ENCODE results near the gene GRHL3.

Gene GRHL3

DNA sequence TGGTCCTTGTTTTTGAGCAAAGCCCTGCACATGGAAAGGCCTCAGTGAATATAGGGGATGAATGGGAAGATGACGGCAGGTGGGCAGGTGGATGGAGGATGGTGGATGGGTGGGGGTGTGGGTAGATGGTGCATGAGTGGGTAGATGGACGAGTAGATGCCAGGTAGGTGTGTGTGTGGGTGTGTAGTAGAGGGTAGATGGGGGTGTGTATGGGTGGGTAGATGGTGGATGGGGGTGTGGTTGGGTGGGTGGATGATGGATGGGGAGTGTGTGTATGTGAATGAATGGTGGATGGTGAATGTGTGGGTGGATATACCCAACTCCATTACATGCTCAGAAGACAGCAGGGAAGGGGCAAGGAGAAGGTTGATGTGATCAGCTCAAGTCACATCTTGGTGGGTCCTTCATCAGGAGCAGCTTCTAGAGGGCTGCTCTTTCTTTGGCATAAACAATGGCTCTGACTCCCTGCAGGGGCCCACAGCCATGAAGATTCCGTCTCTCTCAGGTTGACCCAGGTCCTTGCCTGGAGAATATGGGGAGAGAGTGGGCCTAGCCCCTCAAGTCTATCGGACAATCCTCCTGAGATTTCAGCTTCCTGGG, 34.2 kb downstream of the GRHL3 start:
- in situ Hi-C loops (cut with MboI; ENCODE audit: low sequenced_read_pairs, unreplicated experiment), result no loop called here
- TF ChIP-seq, protein P1, sequence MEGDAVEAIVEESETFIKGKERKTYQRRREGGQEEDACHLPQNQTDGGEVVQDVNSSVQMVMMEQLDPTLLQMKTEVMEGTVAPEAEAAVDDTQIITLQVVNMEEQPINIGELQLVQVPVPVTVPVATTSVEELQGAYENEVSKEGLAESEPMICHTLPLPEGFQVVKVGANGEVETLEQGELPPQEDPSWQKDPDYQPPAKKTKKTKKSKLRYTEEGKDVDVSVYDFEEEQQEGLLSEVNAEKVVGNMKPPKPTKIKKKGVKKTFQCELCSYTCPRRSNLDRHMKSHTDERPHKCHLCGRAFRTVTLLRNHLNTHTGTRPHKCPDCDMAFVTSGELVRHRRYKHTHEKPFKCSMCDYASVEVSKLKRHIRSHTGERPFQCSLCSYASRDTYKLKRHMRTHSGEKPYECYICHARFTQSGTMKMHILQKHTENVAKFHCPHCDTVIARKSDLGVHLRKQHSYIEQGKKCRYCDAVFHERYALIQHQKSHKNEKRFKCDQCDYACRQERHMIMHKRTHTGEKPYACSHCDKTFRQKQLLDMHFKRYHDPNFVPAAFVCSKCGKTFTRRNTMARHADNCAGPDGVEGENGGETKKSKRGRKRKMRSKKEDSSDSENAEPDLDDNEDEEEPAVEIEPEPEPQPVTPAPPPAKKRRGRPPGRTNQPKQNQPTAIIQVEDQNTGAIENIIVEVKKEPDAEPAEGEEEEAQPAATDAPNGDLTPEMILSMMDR (IDR thresholded peaks at IDR 0.05; ENCODE audit: borderline replicate concordance, control extremely low read depth, extremely low read depth, insufficient read depth, missing control alignments), result no peak
- DNase-seq (ENCODE audit: low spot score), result no peak

DNA sequence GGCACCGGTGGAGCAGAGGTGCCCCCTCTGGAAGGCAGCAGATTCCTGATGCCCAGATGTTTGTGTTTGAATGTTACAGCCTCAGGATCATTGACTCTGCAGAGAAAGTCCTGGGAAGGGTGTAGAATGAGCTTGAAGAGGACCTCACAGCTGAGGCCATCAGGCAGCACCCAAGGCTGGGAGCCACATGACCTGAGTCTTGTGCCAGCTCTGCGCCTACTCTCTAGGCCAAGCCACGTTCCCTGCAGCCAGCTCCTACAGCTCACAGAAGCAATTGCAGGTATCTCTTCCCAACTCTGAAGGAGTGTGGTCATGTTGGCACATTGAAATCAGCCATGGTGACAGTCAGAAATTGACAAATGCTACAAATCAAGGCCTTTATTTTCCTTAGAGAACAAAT, 36.3 kb downstream of the GRHL3 start:
- in situ Hi-C loops (cut with MboI; ENCODE audit: low sequenced_read_pairs, unreplicated experiment), result no loop called here
- DNase-seq (ENCODE audit: low spot score), result no peak
- TF ChIP-seq, protein P1 (IDR thresholded peaks at IDR 0.05; ENCODE audit: borderline replicate concordance, control extremely low read depth, extremely low read depth, insufficient read depth, missing control alignments), result no peak

DNA sequence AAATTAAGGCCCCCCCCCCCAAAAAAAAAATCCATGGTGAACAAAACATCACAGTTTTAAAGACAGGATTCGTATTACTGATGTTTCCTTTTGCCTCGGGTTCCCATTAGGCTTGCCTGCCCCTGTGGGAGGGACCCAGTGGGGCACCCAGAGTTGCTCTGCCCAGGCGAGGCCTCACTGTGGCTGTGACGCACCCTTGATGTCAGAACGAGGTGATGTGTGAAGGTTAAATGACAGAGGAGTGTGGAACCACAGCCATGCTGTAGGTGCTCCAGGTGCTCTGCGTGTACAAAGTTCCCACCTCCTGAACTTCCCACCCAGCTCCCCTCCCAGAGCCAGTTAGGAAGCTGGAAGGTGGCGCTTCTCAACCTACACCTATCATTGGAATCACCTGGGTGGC, 37.9 kb downstream of the GRHL3 start:
- in situ Hi-C loops (cut with MboI; ENCODE audit: low sequenced_read_pairs, unreplicated experiment), result no loop called here

DNA sequence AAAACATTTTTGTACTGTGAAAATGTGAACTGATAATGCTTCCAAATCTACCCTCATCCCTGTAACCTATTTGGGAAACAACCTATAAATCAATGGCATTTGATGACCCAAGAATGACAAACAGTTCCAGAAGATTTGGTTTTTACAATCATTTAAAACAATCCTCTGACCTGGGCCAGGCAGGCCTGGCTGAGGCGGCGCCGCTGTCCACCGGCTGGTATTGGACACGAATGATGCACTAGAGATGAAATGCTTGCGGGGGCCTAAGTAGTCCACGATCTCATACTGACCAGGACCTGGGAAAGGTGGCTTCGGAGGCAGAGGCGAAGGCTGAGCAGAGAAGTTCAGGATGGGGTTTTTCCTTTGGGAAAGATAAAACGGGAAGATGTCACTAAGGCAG, 41.5 kb downstream of the GRHL3 start:
- TF ChIP-seq, protein P1 (IDR thresholded peaks at IDR 0.05; ENCODE audit: borderline replicate concordance, control extremely low read depth, extremely low read depth, insufficient read depth, missing control alignments), result no peak
- in situ Hi-C loops (cut with MboI; ENCODE audit: low sequenced_read_pairs, unreplicated experiment), result no loop called here

More for the DNA sequence above, 37.9 kb downstream of the GRHL3 start:
- DNase-seq (ENCODE audit: low spot score), result no peak
- TF ChIP-seq, protein P1 (IDR thresholded peaks at IDR 0.05; ENCODE audit: borderline replicate concordance, control extremely low read depth, extremely low read depth, insufficient read depth, missing control alignments), result no peak

DNA sequence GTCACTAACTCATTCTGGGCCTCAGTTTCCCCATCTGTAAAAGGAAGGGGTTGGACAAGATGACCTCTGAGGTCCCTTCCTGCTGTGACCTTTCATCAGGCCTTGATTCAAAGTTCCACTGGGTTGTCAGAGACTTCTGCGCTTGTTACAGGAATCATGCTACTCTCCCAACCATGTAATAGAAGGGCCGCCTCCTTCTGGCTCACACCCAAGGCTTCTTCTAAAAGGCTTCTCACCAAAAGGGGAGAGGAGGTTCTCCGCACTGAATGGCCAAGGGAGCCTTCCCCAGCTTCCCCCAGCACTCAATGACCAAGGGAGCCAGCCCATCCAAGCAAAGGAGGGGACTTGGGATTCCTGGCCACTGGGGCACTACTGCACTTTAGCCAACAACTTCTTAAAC, 42.7 kb downstream of the GRHL3 start:
- in situ Hi-C loops (cut with MboI; ENCODE audit: low sequenced_read_pairs, unreplicated experiment), result no loop called here
- DNase-seq (ENCODE audit: low spot score), result no peak
- TF ChIP-seq, protein P1 (IDR thresholded peaks at IDR 0.05; ENCODE audit: borderline replicate concordance, control extremely low read depth, extremely low read depth, insufficient read depth, missing control alignments), result no peak

More for the DNA sequence above, 41.5 kb downstream of the GRHL3 start:
- DNase-seq (ENCODE audit: low spot score), result no peak

DNA sequence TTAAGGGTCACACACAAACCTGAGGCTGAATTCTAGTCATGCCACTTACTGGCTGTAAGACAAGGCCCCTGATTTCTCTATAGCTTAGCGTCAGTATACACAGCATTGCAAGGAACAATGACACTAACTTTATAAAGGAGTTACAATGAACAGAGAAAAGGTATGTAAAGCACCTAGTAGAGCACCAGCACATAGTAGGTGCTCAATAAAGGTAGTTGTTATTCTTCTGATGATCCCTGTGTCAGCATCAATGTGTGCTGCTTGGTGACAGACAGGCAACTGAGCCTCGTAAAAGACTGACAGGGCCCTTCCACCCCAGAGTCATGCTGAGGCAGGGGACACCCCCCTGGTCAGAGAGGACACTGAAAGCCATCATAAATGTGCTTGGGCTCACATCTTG, 43.2 kb downstream of the GRHL3 start:
- TF ChIP-seq, protein P1 (IDR thresholded peaks at IDR 0.05; ENCODE audit: borderline replicate concordance, control extremely low read depth, extremely low read depth, insufficient read depth, missing control alignments), result no peak
- DNase-seq (ENCODE audit: low spot score), result peak; percentile 19
- in situ Hi-C loops (cut with MboI; ENCODE audit: low sequenced_read_pairs, unreplicated experiment), result no loop called here

Data from GM13976 (cell line).